GM10266 (cell line): Measurements from ENCODE around the gene IFITM10.

ENCODE experiments used
- DNase-seq: peaks from one replicate; pipeline ENCODE4 v3.0.0; 2012; ENCODE audit errors: extremely low spot score
- CTCF ChIP-seq: IDR thresholded peaks from 2 replicates; pipeline ENCODE4 v1.5.1; 2012; ENCODE audit warnings: mild to moderate bottlenecking, low read depth; ENCODE audit not compliant: control insufficient read depth, insufficient read depth; ENCODE audit errors: missing control alignments

Gene IFITM10

GRCh38 chr11:1765871-1766718 is 15.7 kb upstream of the IFITM10 start:
- no peak for DNase-seq
- no peak for TF ChIP-seq CTCF

DNA sequence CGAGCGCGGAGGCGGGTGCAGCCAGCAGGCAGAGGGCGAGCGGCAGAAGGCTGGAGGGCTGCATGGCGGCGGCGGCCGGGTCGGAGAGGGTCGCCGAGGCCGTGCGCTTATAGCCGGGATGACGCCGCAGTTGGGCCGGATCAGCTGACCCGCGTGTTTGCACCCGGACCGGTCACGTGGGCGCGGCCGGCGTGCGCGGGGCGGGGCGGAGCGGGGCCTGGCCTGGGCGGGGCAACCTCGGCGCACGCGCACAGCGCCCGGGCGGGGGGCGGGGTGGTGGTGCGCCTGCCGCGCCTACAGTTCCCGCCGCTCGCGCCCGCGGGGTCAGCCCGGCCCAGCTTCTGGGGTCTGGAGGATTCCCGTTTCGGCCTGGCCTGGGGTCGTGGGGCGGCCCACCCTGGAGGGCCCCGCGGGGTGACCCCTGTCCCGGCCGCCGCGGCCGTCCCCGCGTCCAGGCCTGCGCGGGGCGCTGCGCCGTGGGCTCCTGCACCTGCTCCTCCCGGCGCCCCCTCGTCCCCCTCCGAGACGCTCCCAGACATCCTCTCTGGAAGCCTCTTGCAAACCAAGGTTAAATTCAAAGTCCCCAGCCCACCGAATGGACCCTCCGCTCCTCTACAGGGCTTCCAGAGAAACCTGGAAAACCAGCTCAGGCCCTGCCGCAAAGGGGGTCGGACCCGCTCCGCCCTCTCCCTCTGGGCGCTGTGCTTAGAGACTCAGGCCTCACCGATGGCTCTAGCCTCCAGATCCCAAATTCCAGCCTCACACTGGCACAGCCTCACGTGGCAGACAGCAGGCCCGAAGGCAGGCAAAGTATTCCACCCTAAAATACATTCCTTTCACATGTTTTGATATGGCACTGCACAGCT is 13.6 kb upstream of the IFITM10 start, which contains the start of gene CTSD:
Gene CTSD (minus strand): TSS at position 132 of the 866 bp plus-strand sequence. CDS start 68 bp downstream, at position 64.
- TF ChIP-seq CTCF, result peak; percentile 11
- DNase-seq, result peak; percentile 99

GRCh38 chr11:1763336-1763795 is 13.0 kb upstream of the IFITM10 start:
- peak; percentile 55 for DNase-seq
- no peak for TF ChIP-seq CTCF

DNA sequence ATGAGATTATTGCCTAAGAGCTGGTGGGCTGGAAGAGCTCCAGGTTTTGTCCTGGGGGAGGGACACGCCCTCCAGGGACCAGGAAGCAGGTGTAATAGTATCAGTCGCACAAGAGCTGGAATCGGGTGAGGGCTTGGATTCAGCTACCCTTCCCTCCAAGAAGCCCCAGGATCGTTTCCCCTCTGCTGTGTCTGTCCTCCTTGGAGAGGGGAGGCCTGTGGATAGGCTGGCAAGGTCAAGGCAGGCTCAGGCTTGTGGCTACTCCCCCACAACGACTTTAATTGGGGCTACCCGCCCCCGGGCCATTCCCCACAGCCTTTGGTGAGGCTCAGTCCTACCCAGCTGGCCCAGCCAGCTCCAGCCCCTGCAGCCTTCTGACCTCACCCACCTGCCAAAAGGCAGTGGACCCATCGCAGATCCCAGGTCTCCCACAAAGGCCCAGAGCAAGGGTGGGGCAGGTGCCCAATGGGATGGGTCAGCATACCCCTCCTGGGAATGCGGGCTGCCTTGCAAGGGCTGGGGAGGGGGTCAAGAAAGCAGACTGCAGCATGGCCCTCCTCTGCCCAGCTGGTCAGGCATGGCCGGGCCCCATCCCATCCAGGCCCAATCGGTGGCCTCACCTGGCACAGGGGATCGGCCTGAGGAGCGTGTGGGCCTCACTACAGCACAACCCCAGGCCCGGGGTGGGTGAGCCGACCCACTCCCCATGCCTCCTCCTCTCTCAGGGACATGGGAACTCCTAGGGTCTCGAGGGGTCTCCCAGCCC is 12.3 kb upstream of the IFITM10 start:
- TF ChIP-seq CTCF, result no peak
- no peak for DNase-seq

GRCh38 chr11:1761857-1762536 is 11.6 kb upstream of the IFITM10 start:
- DNase-seq, result no peak
- no peak for TF ChIP-seq CTCF

GRCh38 chr11:1761110-1761856 is 10.9 kb upstream of the IFITM10 start:
- no peak for TF ChIP-seq CTCF
- DNase-seq, result no peak
